Measurements from ENCODE around the gene CNOT2. TPM values are rescaled to one million over a fixed set of nuclear protein-coding genes. Genes with fewer than 3 reads are reported as not detected.

Gene CNOT2
- total RNA-seq, 3 donors from 2014 or later, result 60.4 to 66.5 (median 64.3) TPM

Other genes with a start within 250 kb of the CNOT2 start
- under 1 TPM; 0.05 to 0.38 (median 0.34) TPM for gene KCNMB4, start 122.9 kb downstream of the CNOT2 start, total RNA-seq

All from activated T-cell treated with anti-CD3 and anti-CD28 coated beads, Interleukin-2, amount 50 U/mL, for 4 hours (primary cell).